CD4-positive, alpha-beta T cell (primary cell): ENCODE measurements around the gene PAK3. TPM values are rescaled to one million over a fixed set of nuclear protein-coding genes. Genes with fewer than 3 reads are reported as not detected.

Source experiments
- ATAC-seq: fragments of 200-7000 bp; cut with Tn5 transposase; one replicate; pipeline ENCODE4 v1.10.0; 2022; ENCODE audit warnings: mild to moderate bottlenecking; ENCODE audit not compliant: poor library complexity
- CTCF ChIA-PET: fragments of 350-600 bp; sonication (Branson Sonifier 250); formaldehyde crosslinking; loops from one replicate; lab custom pipeline; 2021; ENCODE audit warnings: antibody characterized with exemption, inconsistent platforms; lab: Charles Lee
- POLR2A ChIA-PET: fragments of 350-600 bp; sonication (Branson Sonifier 250); formaldehyde crosslinking; loops from one replicate; lab custom pipeline; 2021; ENCODE audit warnings: antibody characterized with exemption, inconsistent platforms; lab: Charles Lee
- DNase-seq, 14 experiments: peaks; one replicate each; pipeline ENCODE4 v3.0.0-alpha.2; 2013 to 2020; ENCODE audit warnings: mixed read lengths in 2 of 14
- H3K27ac ChIP-seq, 2 donors: one replicate each; pipeline versions ENCODE4 v1.5.1 to v1.7.0; 2013; ENCODE audit warnings: low read length in 2 of 2, low read depth in 1 of 2, mild to moderate bottlenecking in 1 of 2
- H3K27me3 ChIP-seq, 2 experiments: 1 replicate in 1 of 2; 2 replicates in 1 of 2; pipeline versions ENCODE4 v1.6.1 to v1.7.0; 2013; ENCODE audit warnings: low read length in 2 of 2, control low read depth in 1 of 2, mild to moderate bottlenecking in 1 of 2, moderate library complexity in 1 of 2; ENCODE audit not compliant: insufficient read depth in 2 of 2, control insufficient read depth in 1 of 2
- H3K36me3 ChIP-seq: one replicate; pipeline ENCODE4 v1.6.1; 2013; ENCODE audit warnings: low read length, control low read depth; ENCODE audit not compliant: insufficient read depth
- H3K4me1 ChIP-seq: one replicate; pipeline ENCODE4 v1.6.1; 2013; ENCODE audit warnings: low read length, control low read depth; ENCODE audit not compliant: insufficient read depth
- H3K4me3 ChIP-seq: one replicate; pipeline ENCODE4 v1.5.1; 2013; ENCODE audit warnings: mild to moderate bottlenecking, low read length, moderate library complexity
- H3K9me3 ChIP-seq, 2 experiments: 1 replicate in 1 of 2; 2 replicates in 1 of 2; pipeline versions ENCODE4 v1.6.1 to v1.7.0; 2013; ENCODE audit warnings: low read length in 2 of 2, mild to moderate bottlenecking in 2 of 2, control low read depth in 1 of 2, moderate library complexity in 1 of 2; ENCODE audit not compliant: control insufficient read depth in 1 of 2, insufficient read depth in 1 of 2
- H3K27ac Mint-ChIP-seq: one replicate; pipeline ENCODE4 v1.8.0; 2020; ENCODE audit warnings: mixed read lengths
- H3K27me3 Mint-ChIP-seq: one replicate; pipeline ENCODE4 v1.8.0; 2021; ENCODE audit warnings: mixed read lengths
- H3K36me3 Mint-ChIP-seq: one replicate; pipeline ENCODE4 v1.8.0; 2021; ENCODE audit warnings: low read depth, mixed read lengths
- H3K4me1 Mint-ChIP-seq: one replicate; pipeline ENCODE4 v1.8.0; 2021; ENCODE audit warnings: low read depth, mixed read lengths
- H3K4me3 Mint-ChIP-seq: one replicate; pipeline ENCODE4 v1.8.0; 2020; ENCODE audit warnings: mild to moderate bottlenecking, mixed read lengths
- H3K9me3 Mint-ChIP-seq: one replicate; pipeline ENCODE4 v1.8.0; 2020; ENCODE audit warnings: mixed read lengths
- intact Hi-C, 2 experiments: fragments of 100-400 bp; cut with DNase I in 1 of 2; cut with micrococcal nuclease in 1 of 2; formaldehyde crosslinking; loops; one replicate each; pipeline versions ENCODE4 v1.15.1 to v1.9.0; 2023 to 2025; cut with DNase I, micrococcal nuclease
- total RNA-seq, 174 experiments: library from RNA in 2 of 174; stranded (reverse) in 2 of 174; gene quantifications; one replicate each; pipeline ENCODE4 v1.2.3 and lab custom pipeline; 2021 to 2026
- TF ChIP-seq, protein P1 (sequence below): fragments of 200-600 bp; IDR thresholded peaks from one replicate; pipeline ENCODE4 v1.8.0; 2022; ENCODE audit warnings: antibody characterized with exemption, mild to moderate bottlenecking

Gene PAK3
- total RNA-seq, 2 experiments from 2014 or later: 1.5 to 1.9 TPM

DNA sequence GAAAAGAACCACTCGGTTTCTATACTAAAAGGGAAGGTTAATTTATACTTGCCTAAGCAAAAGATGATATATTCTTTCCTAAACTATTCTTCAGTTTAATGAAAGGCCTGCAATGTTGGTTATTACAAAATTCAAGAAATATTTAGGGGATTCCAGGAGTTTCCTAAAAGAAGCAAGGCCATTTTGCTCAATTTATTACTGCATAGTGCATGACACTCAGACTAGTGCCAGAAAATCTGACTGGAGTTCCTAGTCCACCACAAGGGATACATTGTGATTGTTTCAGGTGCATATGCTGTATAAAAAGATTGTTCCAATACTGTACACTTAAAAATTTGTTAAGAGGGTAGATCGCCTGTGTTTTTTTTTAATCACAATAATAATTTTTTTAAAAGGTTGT is 95.6 kb downstream of the PAK3 start:
- TF ChIP-seq, protein P1, sequence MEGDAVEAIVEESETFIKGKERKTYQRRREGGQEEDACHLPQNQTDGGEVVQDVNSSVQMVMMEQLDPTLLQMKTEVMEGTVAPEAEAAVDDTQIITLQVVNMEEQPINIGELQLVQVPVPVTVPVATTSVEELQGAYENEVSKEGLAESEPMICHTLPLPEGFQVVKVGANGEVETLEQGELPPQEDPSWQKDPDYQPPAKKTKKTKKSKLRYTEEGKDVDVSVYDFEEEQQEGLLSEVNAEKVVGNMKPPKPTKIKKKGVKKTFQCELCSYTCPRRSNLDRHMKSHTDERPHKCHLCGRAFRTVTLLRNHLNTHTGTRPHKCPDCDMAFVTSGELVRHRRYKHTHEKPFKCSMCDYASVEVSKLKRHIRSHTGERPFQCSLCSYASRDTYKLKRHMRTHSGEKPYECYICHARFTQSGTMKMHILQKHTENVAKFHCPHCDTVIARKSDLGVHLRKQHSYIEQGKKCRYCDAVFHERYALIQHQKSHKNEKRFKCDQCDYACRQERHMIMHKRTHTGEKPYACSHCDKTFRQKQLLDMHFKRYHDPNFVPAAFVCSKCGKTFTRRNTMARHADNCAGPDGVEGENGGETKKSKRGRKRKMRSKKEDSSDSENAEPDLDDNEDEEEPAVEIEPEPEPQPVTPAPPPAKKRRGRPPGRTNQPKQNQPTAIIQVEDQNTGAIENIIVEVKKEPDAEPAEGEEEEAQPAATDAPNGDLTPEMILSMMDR: no peak
- no peak for DNase-seq
- Histone ChIP-seq H3K9me3 (no peaks in the 10 kb centered on the region), H3K27me3 (no peaks in the 10 kb centered on the region), H3K27ac (no peak overlapping the region), H3K4me1 (no peaks in the 10 kb centered on the region), H3K4me3 (no peak overlapping the region), H3K36me3 (no peaks in the 10 kb centered on the region)
- no peak overlapping the region for H3K27ac Mint-ChIP-seq
- ChIA-PET CTCF (interaction anchor here (0.6 kb wide), 1 partner anchor 1768 kb away, joined by 3 read pairs; no protein-coding TSS in a partner anchor), POLR2A (no interaction called here)
- ATAC-seq: no peak
- H3K9me3 Mint-ChIP-seq: no peaks in the 10 kb centered on the region
- H3K27me3 Mint-ChIP-seq: no peaks in the 10 kb centered on the region
- H3K4me3 Mint-ChIP-seq: no peak overlapping the region
- intact Hi-C loops: no loop called here
- H3K4me1 Mint-ChIP-seq: no peaks in the 10 kb centered on the region
- H3K36me3 Mint-ChIP-seq: no peaks in the 10 kb centered on the region

DNA sequence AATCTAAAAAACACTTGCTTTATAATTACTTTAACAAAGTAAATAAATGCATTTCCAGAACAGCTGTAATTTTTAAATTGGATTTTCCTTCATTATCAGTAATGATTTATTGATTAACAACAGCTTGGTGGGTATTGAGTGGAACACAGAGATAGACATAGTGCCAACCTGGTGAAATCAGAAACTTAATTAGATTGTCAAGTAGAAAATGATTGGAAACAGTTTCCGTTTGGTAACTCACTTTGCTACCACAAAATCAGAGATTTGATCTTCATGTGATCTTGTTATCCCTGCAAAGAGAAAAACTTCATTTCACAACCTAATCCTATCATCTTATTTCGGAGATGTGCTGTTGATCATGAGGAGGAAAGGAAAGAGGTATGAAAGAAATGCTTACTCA is 103.5 kb downstream of the PAK3 start:
- TF ChIP-seq, protein P1: no peak
- Histone ChIP-seq H3K9me3 (no peaks in the 10 kb centered on the region), H3K4me1 (no peaks in the 10 kb centered on the region), H3K27me3 (no peaks in the 10 kb centered on the region), H3K27ac (no peak overlapping the region), H3K36me3 (no peaks in the 10 kb centered on the region), H3K4me3 (no peak overlapping the region)
- DNase-seq (no peak), ATAC-seq (no peak)
- no peak overlapping the region for H3K27ac Mint-ChIP-seq
- H3K9me3 Mint-ChIP-seq: no peaks in the 10 kb centered on the region
- no peak overlapping the region for H3K4me3 Mint-ChIP-seq
- ChIA-PET POLR2A (no interaction called here), CTCF (no interaction called here)
- H3K36me3 Mint-ChIP-seq: no peaks in the 10 kb centered on the region
- intact Hi-C loops: no loop called here
- peaks cover 6% of the 10 kb centered on the region for H3K27me3 Mint-ChIP-seq
- no peaks in the 10 kb centered on the region for H3K4me1 Mint-ChIP-seq

DNA sequence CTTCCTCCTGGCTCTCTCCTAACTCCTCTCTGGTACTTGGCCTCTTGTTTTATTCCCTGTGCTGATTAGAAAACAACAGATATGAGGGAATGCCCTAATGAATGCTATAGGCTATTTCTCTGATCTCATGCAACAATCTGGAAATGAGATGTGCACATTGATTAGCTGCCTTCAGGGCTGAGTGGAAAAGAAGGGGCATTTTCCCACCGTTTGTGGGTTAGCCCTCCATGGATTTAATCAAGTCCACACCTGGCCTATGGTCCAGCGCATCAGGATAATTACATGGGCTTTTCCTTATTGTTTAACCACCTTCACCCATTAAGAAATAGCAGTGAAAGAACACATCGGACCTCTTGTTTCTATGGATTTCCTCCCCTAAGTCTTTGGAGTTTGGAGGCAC is 104.3 kb downstream of the PAK3 start:
- Mint-ChIP-seq H3K4me3 (no peak overlapping the region), H3K4me1 (no peaks in the 10 kb centered on the region), H3K27me3 (peaks cover 6% of the 10 kb centered on the region), H3K9me3 (no peaks in the 10 kb centered on the region), H3K27ac (no peak overlapping the region), H3K36me3 (no peaks in the 10 kb centered on the region)
- Histone ChIP-seq H3K27me3 (no peaks in the 10 kb centered on the region), H3K4me1 (no peaks in the 10 kb centered on the region), H3K36me3 (no peaks in the 10 kb centered on the region), H3K9me3 (no peaks in the 10 kb centered on the region), H3K4me3 (no peak overlapping the region), H3K27ac (no peak overlapping the region)
- intact Hi-C loops: no loop called here
- DNase-seq (no peak), ATAC-seq (no peak)
- CTCF ChIA-PET: no interaction called here
- TF ChIP-seq, protein P1: no peak
- POLR2A ChIA-PET: no interaction called here
